Naive thymus-derived CD8-positive, alpha-beta T cell (primary cell): ENCODE measurements around the gene ALG6. TPM values are rescaled to one million over a fixed set of nuclear protein-coding genes. Genes with fewer than 3 reads are reported as not detected.

Experiments
- ATAC-seq, 2 donors: fragments of 150-1000 bp; cut with Tn5 transposase in 1 of 2; sonication (Bioruptor Pico), chemical (Tn5 transposase) in 1 of 2; 1 replicate in 1 of 2; 2 replicates in 1 of 2; pipeline ENCODE4 v1.10.0; 2021; ENCODE audit warnings: mild to moderate bottlenecking in 2 of 2, moderate library complexity in 2 of 2
- POLR2A ChIA-PET: fragments of 350-600 bp; sonication (Branson Sonifier 250); formaldehyde crosslinking; loops from one replicate; lab custom pipeline; 2021; ENCODE audit warnings: antibody characterized with exemption; lab: Charles Lee
- DNase-seq, 10 donors: peaks; one replicate each; pipeline versions ENCODE4 v3.0.0 to v3.0.0-alpha.2; 2020 to 2022
- H3K27ac Mint-ChIP-seq, 10 donors: one replicate each; pipeline ENCODE4 v1.8.0; 2020 to 2022; ENCODE audit warnings: mild to moderate bottlenecking in 10 of 10, mixed read lengths in 10 of 10, moderate library complexity in 4 of 10, inconsistent platforms in 1 of 10
- H3K27me3 Mint-ChIP-seq, 5 donors: one replicate each; pipeline ENCODE4 v1.8.0; 2021 to 2022; ENCODE audit warnings: mixed read lengths in 5 of 5
- H3K36me3 Mint-ChIP-seq, 3 donors: one replicate each; pipeline ENCODE4 v1.8.0; 2020 to 2022; ENCODE audit warnings: mixed read lengths in 3 of 3, mild to moderate bottlenecking in 2 of 3, inconsistent platforms in 1 of 3
- H3K4me1 Mint-ChIP-seq, 4 donors: one replicate each; pipeline ENCODE4 v1.8.0; 2021 to 2022; ENCODE audit warnings: mixed read lengths in 4 of 4
- H3K4me3 Mint-ChIP-seq, 10 donors: one replicate each; pipeline ENCODE4 v1.8.0; 2020 to 2022; ENCODE audit warnings: mild to moderate bottlenecking in 10 of 10, mixed read lengths in 10 of 10, moderate library complexity in 6 of 10, inconsistent platforms in 1 of 10
- H3K9me3 Mint-ChIP-seq, 9 donors: one replicate each; pipeline ENCODE4 v1.8.0; 2020 to 2022; ENCODE audit warnings: mixed read lengths in 9 of 9, mild to moderate bottlenecking in 3 of 9, inconsistent platforms in 1 of 9, moderate library complexity in 1 of 9
- polyA plus RNA-seq, 3 donors: library from polyadenylated mRNA; unstranded; fragments of 300-500 nt; fragmentation: Illumina TruSeq; gene quantifications; one replicate each; pipeline ENCODE4 v1.2.3, GENCODE V29; 2021
- total RNA-seq, 8 experiments: library from RNA in 2 of 8; stranded (reverse) in 2 of 8; gene quantifications; one replicate each; pipeline ENCODE4 v1.2.3 and lab custom pipeline; 2021 to 2026

Gene ALG6
- total and polyA plus RNA-seq, 5 experiments from 2014 or later, result 16.3 to 31.6 (median 22.1) TPM

- POLR2A ChIA-PET, result interaction anchor here (1.5 kb wide), 1 partner anchor 43 kb away, joined by 3 read pairs; no protein-coding TSS in a partner anchor
- peaks cover 19 to 53% (median 41%) of the 10 kb centered on the region in 4 donors for H3K4me1 Mint-ChIP-seq
- H3K27me3 Mint-ChIP-seq, result peaks cover 48 to 76% (median 72%) of the 10 kb centered on the region in 5 donors
- H3K27ac Mint-ChIP-seq, result peak overlapping the region in 4 of 10 donors; percentile 56 to 94 (median 76)
- peak overlapping the region; percentile 65 to 88 (median 83) for H3K4me3 Mint-ChIP-seq
- DNase-seq (peak in 7 of 10 donors; percentile 12 to 78 (median 61)), ATAC-seq (peak; percentile 55 to 57)
- H3K9me3 Mint-ChIP-seq, result peaks cover 0 to 64% (median 36%) of the 10 kb centered on the region in 9 donors
- H3K36me3 Mint-ChIP-seq, result peaks cover 23 to 42% (median 24%) of the 10 kb centered on the region in 3 donors
These were observed 44.2 kb upstream of the ALG6 start for GRCh38 chr1:63322944-63323864.

GRCh38 chr1:63323865-63324778 is 43.3 kb upstream of the ALG6 start:
- DNase-seq, result no peak
- H3K27ac Mint-ChIP-seq, result peak overlapping the region in 3 of 10 donors; percentile 65 to 82 (median 74)
- peaks cover 0 to 59% (median 34%) of the 10 kb centered on the region in 9 donors for H3K9me3 Mint-ChIP-seq

GRCh38 chr1:63324779-63325119 is 42.7 kb upstream of the ALG6 start:
- peaks cover 47 to 76% (median 69%) of the 10 kb centered on the region in 5 donors for H3K27me3 Mint-ChIP-seq
- peaks cover 0 to 56% (median 30%) of the 10 kb centered on the region in 9 donors for H3K9me3 Mint-ChIP-seq
- H3K4me3 Mint-ChIP-seq, result peak overlapping the region; percentile 67 to 89 (median 78)
- DNase-seq (no peak), ATAC-seq (no peak)
- H3K36me3 Mint-ChIP-seq, result peaks cover 12 to 36% (median 14%) of the 10 kb centered on the region in 3 donors
- H3K4me1 Mint-ChIP-seq, result peaks cover 19 to 49% (median 42%) of the 10 kb centered on the region in 4 donors
- peak overlapping the region in 2 of 10 donors; percentile 65 to 82 for H3K27ac Mint-ChIP-seq
- POLR2A ChIA-PET, result no interaction called here

More at GRCh38 chr1:63323865-63324778, 43.3 kb upstream of the ALG6 start:
- peak overlapping the region; percentile 67 to 89 (median 78) for H3K4me3 Mint-ChIP-seq
- H3K36me3 Mint-ChIP-seq, result peaks cover 14 to 37% (median 17%) of the 10 kb centered on the region in 3 donors
- H3K4me1 Mint-ChIP-seq, result peaks cover 17 to 49% (median 39%) of the 10 kb centered on the region in 4 donors
- peak; percentile 10 to 15 for ATAC-seq
- POLR2A ChIA-PET, result interaction anchor here (1.5 kb wide), 1 partner anchor 42 kb away, joined by 3 read pairs; no protein-coding TSS in a partner anchor
- peaks cover 46 to 76% (median 70%) of the 10 kb centered on the region in 5 donors for H3K27me3 Mint-ChIP-seq

- DNase-seq, result peak in 1 of 10 donors; percentile 7
- H3K36me3 Mint-ChIP-seq, result peaks cover 11 to 37% (median 13%) of the 10 kb centered on the region in 3 donors
- peaks cover 20 to 50% (median 41%) of the 10 kb centered on the region in 4 donors for H3K4me1 Mint-ChIP-seq
- H3K4me3 Mint-ChIP-seq, result peak overlapping the region in 2 of 10 donors; percentile 7 to 22
- peaks cover 1 to 51% (median 25%) of the 10 kb centered on the region in 9 donors for H3K9me3 Mint-ChIP-seq
- H3K27me3 Mint-ChIP-seq, result peaks cover 48 to 76% (median 67%) of the 10 kb centered on the region in 5 donors
- POLR2A ChIA-PET, result no interaction called here
- no peak for ATAC-seq
- peak overlapping the region in 1 of 10 donors; percentile 44 for H3K27ac Mint-ChIP-seq
These were observed 42.0 kb upstream of the ALG6 start for GRCh38 chr1:63325279-63325985.

- DNase-seq, result no peak
- POLR2A ChIA-PET, result no interaction called here
- Mint-ChIP-seq H3K27ac (peak overlapping the region in 1 of 10 donors; percentile 44), H3K27me3 (peaks cover 52 to 76% (median 68%) of the 10 kb centered on the region in 5 donors), H3K9me3 (peaks cover 7 to 51% (median 26%) of the 10 kb centered on the region in 9 donors), H3K4me1 (peaks cover 21 to 53% (median 40%) of the 10 kb centered on the region in 4 donors), H3K36me3 (peaks cover 11 to 43% (median 15%) of the 10 kb centered on the region in 3 donors), H3K4me3 (peak overlapping the region in 3 of 10 donors; percentile 10 to 57 (median 15))
- no peak for ATAC-seq
These were observed 41.3 kb upstream of the ALG6 start for GRCh38 chr1:63326106-63326472.

GRCh38 chr1:63326473-63327380 is 40.7 kb upstream of the ALG6 start:
- Mint-ChIP-seq H3K9me3 (peaks cover 7 to 47% (median 21%) of the 10 kb centered on the region in 9 donors), H3K4me1 (peaks cover 19 to 46% (median 34%) of the 10 kb centered on the region in 4 donors), H3K27ac (peak overlapping the region in 3 of 10 donors; percentile 44 to 79 (median 71)), H3K4me3 (peak overlapping the region in 5 of 10 donors; percentile 16 to 57 (median 41)), H3K36me3 (peaks cover 4 to 38% (median 10%) of the 10 kb centered on the region in 3 donors), H3K27me3 (peaks cover 47 to 76% (median 65%) of the 10 kb centered on the region in 5 donors)
- ATAC-seq, result no peak
- POLR2A ChIA-PET, result no interaction called here
- peak in 1 of 10 donors; percentile 9 for DNase-seq

GRCh38 chr1:63327417-63328054 is 39.9 kb upstream of the ALG6 start:
- Mint-ChIP-seq H3K4me1 (peaks cover 18 to 43% (median 29%) of the 10 kb centered on the region in 4 donors), H3K9me3 (peaks cover 7 to 44% (median 20%) of the 10 kb centered on the region in 9 donors)

GRCh38 chr1:63328122-63328521 is 39.3 kb upstream of the ALG6 start:
- H3K27ac Mint-ChIP-seq, result peak overlapping the region in 2 of 10 donors; percentile 77 to 79
- no peak for ATAC-seq
- H3K9me3 Mint-ChIP-seq, result peaks cover 7 to 44% (median 20%) of the 10 kb centered on the region in 9 donors
- POLR2A ChIA-PET, result no interaction called here
- H3K27me3 Mint-ChIP-seq, result peaks cover 53 to 83% (median 73%) of the 10 kb centered on the region in 5 donors
- H3K4me1 Mint-ChIP-seq, result peaks cover 18 to 43% (median 29%) of the 10 kb centered on the region in 4 donors
- peak overlapping the region in 3 of 10 donors; percentile 3 to 18 (median 8) for H3K4me3 Mint-ChIP-seq
- peaks cover 3 to 41% (median 8%) of the 10 kb centered on the region in 3 donors for H3K36me3 Mint-ChIP-seq
- DNase-seq, result no peak

More at GRCh38 chr1:63327417-63328054, 39.9 kb upstream of the ALG6 start:
- no peak for ATAC-seq
- peak overlapping the region in 2 of 10 donors; percentile 77 to 79 for H3K27ac Mint-ChIP-seq
- peaks cover 3 to 41% (median 8%) of the 10 kb centered on the region in 3 donors for H3K36me3 Mint-ChIP-seq
- peak overlapping the region in 6 of 10 donors; percentile 8 to 55 (median 28) for H3K4me3 Mint-ChIP-seq
- peak in 1 of 10 donors; percentile 10 for DNase-seq
- POLR2A ChIA-PET, result no interaction called here
- H3K27me3 Mint-ChIP-seq, result peaks cover 49 to 78% (median 69%) of the 10 kb centered on the region in 5 donors

- Mint-ChIP-seq H3K4me3 (peak overlapping the region in 2 of 10 donors; percentile 16 to 52), H3K36me3 (peaks cover 3 to 41% (median 8%) of the 10 kb centered on the region in 3 donors), H3K27me3 (peaks cover 58 to 90% (median 75%) of the 10 kb centered on the region in 5 donors), H3K9me3 (peaks cover 7 to 44% (median 20%) of the 10 kb centered on the region in 9 donors), H3K4me1 (peaks cover 16 to 43% (median 26%) of the 10 kb centered on the region in 4 donors), H3K27ac (peak overlapping the region in 2 of 10 donors; percentile 27 to 66)
- POLR2A ChIA-PET, result interaction anchor here (0.9 kb wide), 1 partner anchor 12 kb away, joined by 3 read pairs; no protein-coding TSS in a partner anchor
- DNase-seq, result no peak
- no peak for ATAC-seq
These were observed 38.6 kb upstream of the ALG6 start for GRCh38 chr1:63328781-63329180.
